RWPE1 (cell line): ENCODE results near the gene TDP1.

Experiments used
- CTCF ChIA-PET: fragments of 350-600 bp; sonication (Branson Sonifier 250); formaldehyde crosslinking; extraction: SDS; loops from one replicate; lab custom pipeline; 2021; lab: Yijun Ruan, JAX
- POLR2A ChIA-PET: fragments of 400-600 bp; formaldehyde crosslinking; extraction: SDS; loops from one replicate; lab custom pipeline; 2020; ENCODE audit warnings: antibody characterized with exemption; ENCODE audit not compliant: low non-redundant PET; lab: Yijun Ruan, JAX
- DNase-seq: peaks from one replicate; pipeline ENCODE4 v3.0.0; 2012; ENCODE audit warnings: low spot score
- H3K27ac ChIP-seq: fragments of 450-650 bp; 2 replicates; pipeline ENCODE4 v1.5.1; 2017
- CTCF ChIP-seq: fragments of 450-650 bp; conservative IDR thresholded peaks from 2 replicates; pipeline ENCODE4 v1.5.1; 2017; ENCODE audit warnings: low read depth, mild to moderate bottlenecking

Gene TDP1

DNA sequence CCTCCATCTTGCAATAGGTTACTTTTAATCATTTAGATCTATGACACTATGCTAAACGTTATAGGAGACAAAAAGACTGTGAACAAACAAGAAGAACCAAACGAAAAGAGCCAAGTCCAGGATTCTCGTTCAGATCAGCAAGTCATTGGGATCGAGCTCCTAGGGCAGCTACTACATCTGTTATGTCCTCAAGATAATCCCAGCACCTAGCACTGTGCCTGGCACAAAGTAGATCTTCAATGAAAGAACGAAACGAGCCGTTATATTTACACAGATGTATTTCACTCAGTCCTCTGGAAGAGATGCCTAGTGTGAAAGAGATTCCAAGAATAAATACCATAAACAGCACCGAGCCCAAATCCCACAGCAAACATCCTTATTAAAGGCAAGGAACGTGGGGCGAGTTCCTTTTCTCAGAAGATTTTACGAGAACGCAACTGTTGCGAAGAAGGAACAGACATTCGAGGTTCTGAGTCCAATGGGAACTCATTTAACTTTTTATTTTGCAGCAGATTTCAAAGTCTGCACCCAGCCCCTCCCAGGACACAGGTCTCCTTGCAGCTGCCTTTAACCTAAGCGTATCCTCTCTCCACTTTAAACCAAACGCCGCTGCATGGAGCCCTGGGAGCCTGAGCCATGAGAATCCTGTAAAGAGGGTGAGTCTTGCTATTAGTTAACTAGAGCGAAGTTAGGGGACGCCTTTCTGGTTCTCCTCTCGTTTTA is 544 bp upstream of the TDP1 start:
- H3K27ac ChIP-seq = peak overlapping the region; percentile 92
- no peak for TF ChIP-seq CTCF
- CTCF ChIA-PET = interaction anchor here (0.6 to 1.5 kb wide), 4 partner anchors 16 to 897 kb away, joined by 3 to 9 read pairs (median 4); no protein-coding TSS in a partner anchor
- no peak for DNase-seq
- POLR2A ChIA-PET = no interaction called here

GRCh38 chr14:89956661-89957009 is 908 bp downstream of the TDP1 start:
- ChIA-PET POLR2A (interaction anchor here (0.7 kb wide), 1 partner anchor 599 kb away, joined by 3 read pairs; no protein-coding TSS in a partner anchor), CTCF (interaction anchor here (0.6 to 0.8 kb wide), 4 partner anchors 15 to 402 kb away, joined by 3 to 6 read pairs (median 4); no protein-coding TSS in a partner anchor)
- H3K27ac ChIP-seq = peak overlapping the region; percentile 92
- TF ChIP-seq CTCF = no peak
- no peak for DNase-seq

DNA sequence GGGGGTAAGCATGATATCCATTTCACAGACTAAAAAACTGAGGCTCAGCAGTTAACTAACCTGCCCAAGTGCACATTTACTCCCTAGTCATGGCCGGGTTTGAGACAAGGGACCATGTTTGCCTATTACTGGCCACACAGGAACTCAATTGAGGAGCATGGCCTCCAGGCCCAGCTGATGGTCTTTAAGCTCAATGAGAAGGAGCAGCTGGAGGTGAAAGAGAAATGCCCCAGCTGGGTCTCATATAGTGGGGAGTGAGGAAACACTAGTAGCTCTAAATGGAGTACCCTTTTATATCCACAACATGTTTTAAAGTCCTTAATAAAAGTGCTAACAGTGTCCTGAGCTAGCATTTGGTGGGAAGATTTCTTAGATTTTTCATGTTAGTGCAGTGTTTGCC is 1.6 kb downstream of the TDP1 start:
- DNase-seq = no peak
- ChIA-PET POLR2A (no interaction called here), CTCF (interaction anchor here (0.7 kb wide), 1 partner anchor 796 kb away, joined by 3 read pairs; no protein-coding TSS in a partner anchor)
- H3K27ac ChIP-seq = no peak overlapping the region
- TF ChIP-seq CTCF = no peak

DNA sequence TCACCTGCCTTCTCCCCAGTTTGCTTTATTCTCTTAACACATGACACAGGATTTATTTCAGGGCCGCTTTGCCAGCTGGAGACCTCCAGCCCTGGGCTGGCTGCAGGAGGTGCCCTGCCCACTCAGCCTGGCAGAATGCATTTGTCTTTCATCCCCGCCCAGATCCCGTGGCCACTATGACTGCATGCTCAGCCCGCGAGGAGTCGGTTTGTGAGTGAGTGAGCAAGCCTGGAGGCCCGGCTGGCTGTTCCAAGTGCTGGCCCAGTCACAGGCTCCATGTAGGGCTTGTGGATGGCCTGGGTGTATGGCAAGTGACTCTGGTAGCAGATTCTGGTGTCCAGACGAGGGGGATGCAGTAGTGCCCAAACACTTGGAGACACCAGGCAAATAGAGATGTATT is 2.1 kb downstream of the TDP1 start:
- CTCF ChIA-PET = interaction anchor here (0.6 to 0.7 kb wide), 2 partner anchors 584 to 795 kb away, joined by 3 read pairs; no protein-coding TSS in a partner anchor
- DNase-seq = no peak
- no peak for TF ChIP-seq CTCF
- no peak overlapping the region for H3K27ac ChIP-seq
- POLR2A ChIA-PET = no interaction called here

DNA sequence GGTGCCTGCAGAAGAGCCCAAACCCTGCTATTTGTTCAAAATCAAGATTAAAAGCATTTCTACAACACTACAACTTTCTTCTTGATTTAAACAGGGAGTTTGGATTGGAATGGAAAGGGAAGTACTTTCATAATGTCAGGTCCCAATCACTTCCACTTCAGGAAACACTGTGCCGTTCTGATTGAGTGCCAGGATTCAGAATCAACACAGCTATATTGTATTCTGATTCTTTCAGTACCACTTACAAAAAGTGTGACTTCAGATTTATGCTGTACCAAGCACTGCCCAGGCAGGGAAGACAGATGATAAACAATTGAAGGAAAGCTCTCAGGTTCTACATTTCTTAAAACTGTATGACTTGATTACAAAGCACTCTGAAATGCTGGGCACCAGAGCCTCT is 3.2 kb downstream of the TDP1 start:
- ChIA-PET POLR2A (no interaction called here), CTCF (no interaction called here)
- no peak for TF ChIP-seq CTCF
- DNase-seq = no peak
- H3K27ac ChIP-seq = no peak overlapping the region

DNA sequence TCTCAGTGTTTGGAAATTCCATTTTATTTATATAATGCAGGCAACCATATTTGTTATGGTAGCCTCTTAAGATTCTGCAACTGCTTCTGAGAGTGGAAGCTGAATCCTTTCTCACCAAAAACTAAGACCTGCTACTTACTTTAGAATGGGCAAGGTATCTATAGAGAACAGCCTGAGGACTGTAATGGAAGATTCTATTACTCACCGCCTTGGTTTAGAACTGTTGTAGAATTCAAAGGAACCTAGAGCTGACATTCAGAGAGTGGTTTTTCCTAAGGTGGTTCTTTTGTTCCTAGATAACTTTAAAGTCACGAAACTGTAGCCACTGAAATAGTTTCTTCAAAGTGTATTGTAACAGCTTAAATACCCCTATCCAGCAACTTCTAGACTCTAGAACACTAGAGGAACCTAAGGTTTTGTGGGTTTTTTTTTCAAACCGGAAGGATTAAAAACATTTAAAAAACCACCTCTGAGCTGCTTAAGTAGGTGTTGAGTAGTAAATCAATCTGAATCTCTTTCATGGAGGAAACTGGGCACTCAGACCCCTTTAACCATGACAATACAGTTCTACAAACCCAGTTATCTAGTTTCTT is 4.2 kb downstream of the TDP1 start:
- DNase-seq = no peak
- no peak overlapping the region for H3K27ac ChIP-seq
- no peak for TF ChIP-seq CTCF
- ChIA-PET POLR2A (no interaction called here), CTCF (interaction anchor here (0.6 kb wide), 1 partner anchor 463 kb away, joined by 4 read pairs; no protein-coding TSS in a partner anchor)
